HL-60/S4 treated with phorbol 12-myristate 13-acetate at 8.2 ng/mL for 4 days and 3 days (cell line): ENCODE measurements around the gene ELP1.
"Not testable (repeated sequence)": the region's sequence is repeated elsewhere in the genome, so short reads cannot be mapped to it uniquely, and the experiment has no call there.

Source experiments
- in situ Hi-C: fragments of 300-500 bp; cut with MboI; formaldehyde crosslinking; loops from 2 replicates; pipeline ENCODE4 v1.15.0; 2022; ENCODE audit warnings: low sequenced_read_pairs

Gene ELP1, protein sequence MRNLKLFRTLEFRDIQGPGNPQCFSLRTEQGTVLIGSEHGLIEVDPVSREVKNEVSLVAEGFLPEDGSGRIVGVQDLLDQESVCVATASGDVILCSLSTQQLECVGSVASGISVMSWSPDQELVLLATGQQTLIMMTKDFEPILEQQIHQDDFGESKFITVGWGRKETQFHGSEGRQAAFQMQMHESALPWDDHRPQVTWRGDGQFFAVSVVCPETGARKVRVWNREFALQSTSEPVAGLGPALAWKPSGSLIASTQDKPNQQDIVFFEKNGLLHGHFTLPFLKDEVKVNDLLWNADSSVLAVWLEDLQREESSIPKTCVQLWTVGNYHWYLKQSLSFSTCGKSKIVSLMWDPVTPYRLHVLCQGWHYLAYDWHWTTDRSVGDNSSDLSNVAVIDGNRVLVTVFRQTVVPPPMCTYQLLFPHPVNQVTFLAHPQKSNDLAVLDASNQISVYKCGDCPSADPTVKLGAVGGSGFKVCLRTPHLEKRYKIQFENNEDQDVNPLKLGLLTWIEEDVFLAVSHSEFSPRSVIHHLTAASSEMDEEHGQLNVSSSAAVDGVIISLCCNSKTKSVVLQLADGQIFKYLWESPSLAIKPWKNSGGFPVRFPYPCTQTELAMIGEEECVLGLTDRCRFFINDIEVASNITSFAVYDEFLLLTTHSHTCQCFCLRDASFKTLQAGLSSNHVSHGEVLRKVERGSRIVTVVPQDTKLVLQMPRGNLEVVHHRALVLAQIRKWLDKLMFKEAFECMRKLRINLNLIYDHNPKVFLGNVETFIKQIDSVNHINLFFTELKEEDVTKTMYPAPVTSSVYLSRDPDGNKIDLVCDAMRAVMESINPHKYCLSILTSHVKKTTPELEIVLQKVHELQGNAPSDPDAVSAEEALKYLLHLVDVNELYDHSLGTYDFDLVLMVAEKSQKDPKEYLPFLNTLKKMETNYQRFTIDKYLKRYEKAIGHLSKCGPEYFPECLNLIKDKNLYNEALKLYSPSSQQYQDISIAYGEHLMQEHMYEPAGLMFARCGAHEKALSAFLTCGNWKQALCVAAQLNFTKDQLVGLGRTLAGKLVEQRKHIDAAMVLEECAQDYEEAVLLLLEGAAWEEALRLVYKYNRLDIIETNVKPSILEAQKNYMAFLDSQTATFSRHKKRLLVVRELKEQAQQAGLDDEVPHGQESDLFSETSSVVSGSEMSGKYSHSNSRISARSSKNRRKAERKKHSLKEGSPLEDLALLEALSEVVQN (N-terminal part only)

DNA sequence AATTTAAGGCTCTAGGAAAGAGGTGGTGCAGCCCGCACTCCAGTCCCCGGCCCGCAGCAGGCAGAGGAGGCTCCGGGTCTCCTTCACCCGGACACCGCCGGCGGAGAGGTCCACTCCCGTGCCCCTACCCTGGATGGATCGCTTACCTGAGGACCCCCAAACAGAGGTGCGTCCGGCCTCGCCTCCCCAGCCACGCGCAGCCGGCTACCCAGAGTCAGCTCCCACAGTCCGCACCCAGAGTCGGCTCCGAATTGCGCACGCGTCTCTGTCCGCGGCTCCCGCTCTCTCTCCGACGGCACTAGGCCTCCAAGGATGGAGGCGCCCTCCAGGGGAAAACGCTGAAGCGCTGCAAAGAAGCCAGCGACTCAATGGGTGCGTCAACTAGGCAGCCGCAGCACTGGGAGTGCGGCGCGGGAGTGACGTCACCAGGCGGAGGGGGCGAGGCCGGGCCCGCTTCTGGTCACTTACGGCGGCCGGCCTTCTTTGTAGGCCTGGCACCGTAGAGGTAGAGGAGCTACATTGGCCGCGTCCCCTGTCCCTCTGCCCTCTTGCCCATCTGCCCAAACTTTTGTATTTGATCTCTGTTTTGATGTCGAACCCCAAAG lies at the start of gene ELP1:
Gene ELP1, minus strand, starts transcription at position 407 of the 605 bp plus-strand sequence. CDS start 2,978 bp downstream, outside the sequence.
- in situ Hi-C loops: no loop called here

DNA sequence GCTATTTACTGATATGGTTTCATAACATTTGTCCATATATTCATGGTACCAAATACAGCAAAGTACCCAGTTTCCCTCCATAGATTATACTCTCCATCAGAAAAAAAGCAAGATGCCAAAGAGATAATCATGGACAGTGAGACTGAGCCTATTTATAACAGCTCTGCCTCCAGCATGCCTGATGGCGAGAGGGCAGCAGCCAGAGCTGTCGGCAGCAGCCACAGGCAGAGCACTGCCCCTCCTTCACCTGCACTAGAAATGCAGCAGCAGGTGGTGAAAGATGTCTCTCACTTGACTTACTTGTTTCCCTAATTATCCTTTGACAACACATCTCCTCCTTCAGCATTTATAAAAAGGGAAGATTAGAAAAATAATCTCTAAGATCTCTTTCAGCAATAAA lies 47.0 kb upstream of the ELP1 start:
- in situ Hi-C loops: no loop called here

DNA sequence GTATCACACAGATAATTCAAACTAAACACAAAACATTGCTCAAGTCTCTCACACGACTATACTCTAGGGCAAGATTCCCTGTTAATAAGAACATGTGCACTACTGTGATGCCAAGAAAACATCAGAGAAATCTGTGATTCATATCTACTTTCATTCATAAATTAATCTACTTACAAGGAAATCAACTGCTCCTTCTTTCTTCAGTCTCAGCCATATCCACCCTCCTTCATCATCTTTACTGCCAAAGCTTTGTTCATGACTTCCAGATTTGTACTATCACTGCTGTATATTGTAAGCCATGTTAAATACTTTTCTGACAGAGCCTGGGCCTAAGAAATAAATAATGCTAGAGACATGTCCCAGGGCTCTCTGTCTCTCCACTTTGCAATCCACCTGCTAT lies 44.3 kb upstream of the ELP1 start:
- in situ Hi-C loops: no loop called here

DNA sequence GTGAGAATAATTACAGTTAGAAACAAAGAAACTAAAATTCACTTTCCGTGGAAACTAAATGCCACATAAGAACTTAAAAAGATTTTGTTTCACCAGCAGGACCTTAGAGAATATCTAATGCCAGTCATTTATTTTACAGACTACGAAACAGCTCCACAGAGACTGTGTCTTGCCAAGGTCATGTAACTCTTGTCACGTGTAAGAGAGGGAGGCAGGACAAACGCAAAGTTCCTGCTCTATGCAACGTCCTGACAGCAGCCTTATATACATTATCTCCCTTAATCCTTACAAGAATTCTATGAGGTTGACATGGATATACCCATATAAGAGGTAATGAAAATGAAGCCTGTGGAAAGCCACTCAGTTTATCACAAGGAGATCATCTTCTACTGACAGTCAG lies 40.0 kb upstream of the ELP1 start:
- in situ Hi-C loops: no loop called here

DNA sequence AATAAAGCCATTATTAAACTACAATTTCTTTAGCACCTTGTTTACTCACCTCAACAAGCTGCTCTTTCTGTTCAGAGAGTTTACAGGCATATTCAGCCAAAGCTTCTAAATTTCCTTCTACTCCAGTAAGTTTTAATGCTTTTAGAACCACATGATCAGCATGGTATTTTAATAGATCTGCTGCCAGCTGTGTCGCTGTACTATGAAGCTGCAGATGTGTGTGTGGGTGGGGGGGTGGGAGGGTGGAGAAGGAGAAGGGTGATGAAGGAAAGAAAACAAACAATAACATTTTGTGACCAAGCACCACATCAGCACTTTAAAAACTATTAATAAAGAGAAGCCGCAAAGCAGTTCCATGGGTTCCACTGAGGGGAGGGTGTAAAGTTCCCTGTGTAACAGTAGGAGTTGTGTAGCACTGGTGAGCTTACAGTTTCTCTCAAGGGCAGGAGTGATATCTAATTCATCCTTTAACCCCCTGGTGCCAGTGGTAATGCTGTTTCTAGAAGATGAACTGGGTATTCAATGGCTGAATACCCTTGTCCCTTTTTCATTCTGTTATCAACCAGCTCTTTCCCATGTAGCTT lies 38.8 kb upstream of the ELP1 start:
- in situ Hi-C loops: no loop called here

DNA sequence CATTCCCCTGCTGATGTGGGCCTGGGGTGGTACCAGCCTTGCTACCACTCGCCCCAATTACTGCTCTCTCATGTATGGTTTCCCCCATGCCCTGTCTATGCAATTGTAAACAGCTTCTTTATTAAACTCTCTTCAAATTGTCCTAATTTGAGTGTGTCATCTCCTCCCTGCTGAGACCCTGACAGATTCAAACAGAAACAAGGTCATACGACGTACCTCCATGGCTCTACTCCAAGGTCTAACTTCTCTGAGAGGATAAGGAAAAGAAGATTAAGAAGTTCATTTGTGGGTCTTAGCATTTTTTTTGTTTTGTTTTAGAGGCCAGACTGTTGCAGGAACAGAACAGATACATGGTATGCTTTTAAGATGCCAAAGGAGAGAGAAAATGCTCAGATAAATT lies 38.3 kb upstream of the ELP1 start:
- in situ Hi-C loops: no loop called here

DNA sequence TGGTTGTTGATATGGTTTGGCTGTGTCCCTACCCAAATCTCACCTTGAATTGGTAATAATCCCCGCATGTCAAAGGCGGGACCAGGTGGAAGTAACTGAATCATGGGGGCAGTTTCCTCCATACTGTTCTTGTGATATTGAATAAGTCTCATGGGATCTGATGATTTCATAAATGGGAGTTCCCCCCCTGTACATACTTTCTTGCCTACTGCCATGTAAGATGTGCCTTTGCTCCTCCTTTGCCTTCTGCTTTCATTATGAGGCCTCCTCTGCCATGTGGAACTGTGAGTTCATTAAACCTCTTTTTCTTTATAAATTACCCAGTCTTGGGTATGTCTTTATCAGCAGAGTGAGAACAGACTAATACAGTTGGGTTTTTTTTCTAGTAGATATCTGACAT lies 37.5 kb upstream of the ELP1 start:
- in situ Hi-C loops: not testable (repeated sequence)

DNA sequence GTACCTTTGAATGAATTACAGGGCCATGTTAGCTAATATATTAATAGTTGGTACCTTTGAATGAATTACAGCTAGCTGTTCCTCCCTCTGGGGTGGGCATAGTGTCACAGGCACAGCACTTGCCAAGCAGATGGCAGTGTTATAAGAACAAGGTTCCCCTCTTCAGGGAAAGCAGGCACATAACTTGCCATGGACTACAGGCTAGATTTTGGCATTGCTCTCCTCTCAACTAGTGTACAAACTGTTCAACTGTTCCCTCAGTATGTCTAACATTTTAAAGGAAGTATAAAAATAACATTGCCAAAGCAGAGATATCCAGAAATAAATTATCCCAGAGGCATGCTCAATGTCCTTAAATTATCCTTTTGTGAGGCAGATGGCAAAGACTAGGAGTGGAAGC lies 34.0 kb upstream of the ELP1 start:
- in situ Hi-C loops: no loop called here

DNA sequence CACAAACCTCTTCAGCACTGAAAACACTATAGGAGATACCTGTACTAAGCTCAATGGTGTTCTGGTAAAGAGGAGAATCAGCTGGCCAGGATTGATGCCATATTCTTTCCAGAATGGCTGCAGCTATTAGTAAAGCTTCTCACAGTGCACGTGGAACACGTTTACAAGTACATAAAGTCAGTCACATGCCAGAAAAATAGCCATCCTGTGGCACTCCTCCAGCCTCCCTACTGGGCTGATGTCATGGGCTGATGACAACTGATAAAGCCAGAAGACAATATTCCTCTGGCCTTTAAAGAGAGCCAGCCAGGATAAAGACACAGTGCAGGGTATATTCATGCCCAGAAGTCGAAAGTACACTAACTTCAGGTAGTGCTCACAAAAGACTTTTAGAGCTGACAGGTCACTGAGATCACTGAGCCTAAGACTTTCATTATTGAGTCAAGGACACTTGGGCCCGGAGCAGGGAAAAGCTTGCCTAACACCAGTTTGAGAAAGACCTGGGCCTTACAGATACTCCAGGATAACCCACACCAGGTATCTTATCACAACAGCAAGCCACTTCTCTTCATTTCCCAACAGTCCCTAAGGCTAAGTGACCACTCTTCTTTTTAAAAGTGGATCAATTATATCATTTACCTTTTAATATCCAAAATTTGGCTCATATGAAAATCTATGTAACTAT lies 29.7 kb upstream of the ELP1 start:
- in situ Hi-C loops: no loop called here

DNA sequence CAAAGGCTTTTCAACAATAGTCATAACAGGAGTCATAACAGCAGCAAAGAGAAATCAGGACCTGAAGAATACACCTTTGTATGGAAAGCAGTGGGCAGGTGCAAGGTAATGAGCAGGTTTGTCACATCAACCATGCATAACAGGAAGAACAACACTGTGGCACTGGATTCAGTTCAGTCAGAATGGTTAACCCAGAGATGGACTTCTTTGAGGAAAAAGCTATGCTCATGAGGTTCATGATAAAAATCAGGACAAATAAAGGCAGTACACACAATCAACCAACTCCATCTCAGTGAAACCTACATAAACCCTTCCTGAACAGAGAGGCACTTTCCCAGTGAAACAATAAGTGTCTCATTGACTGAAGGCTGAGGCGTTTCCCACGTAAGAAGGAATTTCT lies 27.2 kb upstream of the ELP1 start:
- in situ Hi-C loops: no loop called here

DNA sequence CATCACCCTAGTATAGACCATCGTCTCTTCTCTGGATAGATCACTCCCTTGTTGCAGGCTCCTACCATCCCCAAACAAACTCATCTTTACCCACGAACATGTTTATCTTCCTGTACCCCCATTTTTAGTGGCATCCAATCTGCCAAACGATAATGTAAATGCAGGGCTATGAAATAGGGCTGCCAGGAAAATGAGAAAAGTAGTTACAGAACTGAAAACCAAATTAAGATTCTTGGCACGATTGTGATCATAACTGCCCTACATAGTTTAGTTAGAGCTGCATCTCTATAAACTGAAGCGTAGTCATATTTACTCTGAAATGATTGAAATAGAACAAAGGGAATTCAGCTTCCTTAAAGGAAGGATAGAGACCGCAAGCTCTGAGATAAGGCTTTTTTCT lies 26.4 kb upstream of the ELP1 start:
- in situ Hi-C loops: no loop called here

DNA sequence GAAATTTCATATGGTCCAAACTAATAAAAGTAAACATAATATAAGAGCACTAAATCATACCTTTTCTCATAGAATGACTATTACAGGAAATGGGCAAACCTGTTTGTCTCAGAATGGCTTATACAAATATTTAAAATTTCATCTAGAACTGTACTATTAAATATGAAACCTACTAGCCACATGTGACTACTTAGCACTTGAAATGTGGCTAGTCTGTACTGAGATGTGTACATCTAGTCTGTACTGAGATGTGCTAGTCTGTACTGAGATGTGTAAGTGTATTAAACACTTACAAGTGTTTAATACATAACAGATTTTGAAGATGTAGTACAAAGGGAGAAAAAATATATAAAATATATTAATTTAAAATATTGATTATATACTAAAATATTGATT lies 22.7 kb upstream of the ELP1 start:
- in situ Hi-C loops: no loop called here

DNA sequence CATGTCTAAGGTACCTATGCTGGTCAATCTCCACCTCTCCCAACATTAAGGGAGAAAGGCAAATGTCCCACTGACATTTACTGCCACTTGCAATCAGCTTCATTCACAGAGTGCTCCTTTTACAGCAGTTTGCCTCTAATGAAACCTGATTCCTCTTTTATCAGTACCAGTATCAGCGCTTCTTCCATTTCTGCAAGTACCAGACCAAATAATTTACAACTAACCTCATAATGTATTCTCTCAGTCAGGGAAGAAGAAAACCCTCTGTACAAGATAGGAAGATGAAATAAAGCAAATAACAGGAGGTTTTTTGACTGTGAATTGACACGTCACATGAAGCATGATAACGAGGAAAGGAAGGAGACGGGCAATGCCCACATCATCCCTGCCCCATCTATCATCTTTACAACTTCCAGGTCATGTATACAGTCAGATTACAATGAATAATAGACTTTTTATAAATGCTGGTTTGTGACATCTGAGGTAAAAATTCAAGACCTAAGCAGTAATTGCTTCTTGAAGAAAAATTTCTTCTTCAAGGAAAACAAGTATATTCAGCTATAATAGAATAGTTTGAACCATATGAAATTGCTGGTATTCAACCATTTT lies 22.2 kb upstream of the ELP1 start:
- in situ Hi-C loops: no loop called here

DNA sequence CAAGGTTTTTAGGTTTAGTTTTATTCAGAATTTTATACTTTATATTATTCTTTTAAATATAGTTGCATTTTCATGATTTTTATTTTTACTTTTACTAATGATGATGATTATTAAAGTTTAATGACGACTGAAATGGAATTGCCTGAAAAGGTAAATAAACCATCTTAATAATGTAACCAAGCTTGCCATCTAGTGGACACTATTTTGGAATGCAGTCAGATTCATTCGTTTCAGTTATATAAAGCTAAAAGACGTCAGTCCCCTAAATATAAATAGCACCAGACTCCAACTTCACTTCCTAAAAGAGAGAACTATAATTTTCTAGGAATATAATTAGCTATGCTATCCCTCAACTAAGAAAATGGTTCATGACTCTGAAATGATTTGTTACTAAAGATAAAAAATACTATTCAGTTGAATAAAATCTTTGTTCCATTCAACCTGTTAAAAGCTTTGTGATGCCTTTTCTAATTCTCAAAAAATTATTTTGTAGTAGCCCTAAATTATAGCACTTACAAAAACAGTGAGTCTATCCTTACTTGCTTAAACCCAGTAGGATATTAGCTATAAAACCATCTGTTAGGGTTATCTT lies 20.2 kb upstream of the ELP1 start:
- in situ Hi-C loops: no loop called here

DNA sequence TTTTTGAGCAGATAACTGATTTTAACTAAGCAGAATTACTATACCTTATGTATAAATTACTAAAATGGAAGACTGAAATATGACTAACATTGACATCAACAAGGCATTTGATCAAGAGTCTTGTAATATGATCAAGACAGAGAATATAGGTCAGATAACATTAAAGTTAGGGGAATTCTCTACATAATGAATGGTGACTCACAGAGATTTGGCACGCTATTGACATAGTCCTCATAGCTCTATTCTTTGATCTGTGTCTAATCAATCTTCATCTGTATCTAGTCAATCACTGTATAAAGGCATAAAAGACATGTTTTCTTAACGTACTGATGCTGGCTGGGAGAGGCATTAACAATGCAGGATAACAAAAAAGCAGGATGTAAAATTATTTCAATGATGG lies 17.7 kb upstream of the ELP1 start:
- in situ Hi-C loops: no loop called here

DNA sequence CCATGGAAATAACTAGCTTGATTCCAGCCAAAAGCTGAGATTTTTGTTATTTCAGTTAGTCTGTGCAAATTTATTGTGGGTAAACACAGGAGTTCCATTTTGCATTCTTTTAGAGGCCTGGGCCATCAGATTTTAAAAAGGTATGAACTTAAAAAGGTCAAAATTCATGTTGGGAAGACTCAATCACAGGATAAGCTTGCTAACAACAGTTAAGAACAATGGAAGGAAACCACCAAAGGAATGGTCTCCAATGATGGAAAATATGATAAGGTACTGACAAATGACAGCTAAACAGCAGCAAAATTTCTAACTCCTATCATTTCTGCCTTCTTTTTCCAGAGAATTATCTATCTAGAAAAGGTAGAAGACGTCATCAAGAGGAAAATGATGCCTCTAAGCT lies 16.2 kb upstream of the ELP1 start:
- in situ Hi-C loops: no loop called here

DNA sequence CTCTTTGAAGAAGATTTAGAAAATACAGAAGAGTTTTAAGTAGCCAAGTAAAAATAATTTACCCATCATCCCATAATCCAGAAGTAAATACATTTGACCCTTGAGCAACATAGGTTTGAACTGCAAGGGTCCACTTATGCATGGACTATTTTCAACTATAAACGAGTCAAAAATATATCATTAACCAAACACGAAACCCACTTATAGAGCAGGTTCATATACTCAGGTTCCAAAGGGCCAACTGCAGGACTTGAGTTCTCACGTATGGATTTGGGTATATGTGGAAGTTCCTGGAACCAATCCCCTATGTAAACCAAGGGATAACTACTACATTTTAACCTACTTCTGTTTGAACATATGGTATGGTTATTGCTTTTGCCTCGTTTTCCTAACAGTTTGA lies 6.1 kb upstream of the ELP1 start:
- in situ Hi-C loops: no loop called here

DNA sequence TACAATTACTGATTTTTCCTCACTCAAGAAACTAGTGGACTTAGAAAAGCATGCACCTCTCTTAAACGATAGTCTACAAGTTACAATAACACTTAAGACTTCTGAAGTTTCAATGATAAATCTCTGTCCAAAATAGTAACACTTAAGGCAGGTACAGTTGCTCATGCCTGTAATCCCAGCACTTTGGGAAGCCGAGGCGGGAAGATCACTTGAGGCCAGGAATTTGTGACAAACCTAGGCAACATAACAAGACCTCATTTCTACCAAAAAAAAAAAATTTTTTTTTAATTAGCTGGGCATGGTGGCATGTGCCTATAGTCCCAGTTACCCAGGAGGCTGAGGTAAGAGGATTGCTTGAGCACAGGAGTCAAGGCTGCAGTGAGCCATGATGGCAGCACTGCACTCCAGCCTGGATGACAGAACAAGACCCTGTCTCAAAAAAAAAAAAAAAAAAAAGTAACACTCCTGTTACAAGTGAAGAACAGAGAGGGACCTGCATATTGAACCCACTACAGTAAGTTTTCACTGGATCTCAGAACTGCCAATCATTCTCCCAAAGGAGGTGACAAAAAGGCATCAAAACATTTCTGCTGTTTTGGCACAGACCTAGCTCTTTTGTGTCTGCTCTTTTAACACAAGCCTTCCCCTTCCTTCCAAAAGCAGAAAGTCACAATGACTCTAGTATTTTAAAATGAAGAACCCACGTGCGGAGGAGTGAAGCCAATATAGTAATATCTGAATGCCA lies 3.8 kb upstream of the ELP1 start:
- in situ Hi-C loops: no loop called here
